ENCODE measurements around the gene PRKG1.

The PRKG1 gene

DNA sequence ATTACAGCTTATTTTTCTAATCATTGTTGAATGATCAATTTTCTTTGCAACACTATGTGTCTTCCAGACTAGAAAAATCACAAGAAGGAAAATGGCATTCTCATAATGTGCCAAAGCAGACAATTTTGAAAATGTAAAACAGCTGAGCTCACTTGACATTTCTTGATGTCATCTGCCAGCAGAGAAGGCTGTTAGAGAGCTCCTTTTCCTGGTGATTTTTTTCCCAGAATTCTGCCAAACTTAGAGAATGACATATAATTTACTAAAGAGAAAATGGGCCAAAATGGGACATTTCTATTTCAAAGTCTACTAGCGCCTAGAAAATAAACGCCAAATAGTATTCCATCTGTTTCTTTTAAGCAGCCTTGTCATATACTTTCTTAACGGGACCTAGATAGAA lies 714.0 kb downstream of the PRKG1 start:
- no peak for DNase-seq

DNA sequence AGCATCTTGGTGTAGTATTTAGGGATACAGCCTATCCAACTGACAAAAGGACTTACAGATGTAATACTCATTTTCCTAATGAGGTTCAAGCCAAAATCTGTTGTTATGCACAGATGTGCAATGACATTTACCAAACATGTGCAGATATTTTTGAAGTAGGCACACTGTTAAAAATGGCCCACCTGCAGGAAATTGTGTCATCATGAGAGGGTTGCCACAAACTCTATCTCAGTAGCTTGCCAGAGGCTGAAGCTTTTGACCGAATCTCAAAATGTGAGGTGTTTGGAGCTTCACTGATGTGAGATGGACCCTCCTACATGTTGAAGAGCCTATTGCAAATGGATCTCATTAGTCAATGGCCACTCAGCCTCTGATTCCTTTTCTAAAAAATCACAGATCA lies 714.8 kb downstream of the PRKG1 start:
- DNase-seq, result no peak

DNA sequence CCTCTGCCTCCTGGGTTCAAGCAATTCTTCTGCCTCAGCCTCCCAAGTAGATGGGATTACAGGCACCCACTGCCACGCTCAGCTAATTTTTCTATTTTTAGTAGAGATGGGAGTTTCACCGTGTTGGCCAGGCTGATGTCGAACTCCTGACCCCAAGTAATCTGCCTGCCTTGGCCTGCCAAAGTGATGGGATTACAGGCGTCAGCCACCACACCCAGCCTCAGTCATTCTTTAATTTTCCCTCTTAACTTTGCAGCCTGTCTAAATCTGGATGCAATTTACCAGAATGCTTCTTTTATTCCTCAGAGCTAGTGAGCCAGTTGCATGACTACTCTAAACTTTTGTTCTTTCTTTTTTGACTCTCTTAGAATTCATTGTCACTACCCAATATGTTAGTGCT lies 715.6 kb downstream of the PRKG1 start:
- no peak for DNase-seq

DNA sequence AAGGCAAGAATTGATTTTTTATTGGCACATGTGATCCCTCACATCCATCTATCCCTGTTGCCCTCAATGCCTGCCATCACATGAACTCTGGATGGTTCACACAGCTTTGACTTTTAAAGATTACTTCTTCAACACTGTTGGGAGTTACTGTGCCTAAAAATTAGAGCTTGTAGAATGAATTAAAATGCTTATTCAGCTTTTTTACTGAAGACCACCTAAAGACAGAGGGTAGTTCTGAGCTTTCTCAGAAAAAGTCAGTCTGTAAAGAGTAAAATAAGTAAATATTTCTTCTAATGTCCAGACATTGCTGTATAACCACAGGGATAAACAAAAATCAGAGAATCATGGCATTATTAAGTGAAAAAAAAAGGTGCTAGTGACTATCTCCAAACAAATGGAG lies 718.4 kb downstream of the PRKG1 start:
- DNase-seq, result no peak

DNA sequence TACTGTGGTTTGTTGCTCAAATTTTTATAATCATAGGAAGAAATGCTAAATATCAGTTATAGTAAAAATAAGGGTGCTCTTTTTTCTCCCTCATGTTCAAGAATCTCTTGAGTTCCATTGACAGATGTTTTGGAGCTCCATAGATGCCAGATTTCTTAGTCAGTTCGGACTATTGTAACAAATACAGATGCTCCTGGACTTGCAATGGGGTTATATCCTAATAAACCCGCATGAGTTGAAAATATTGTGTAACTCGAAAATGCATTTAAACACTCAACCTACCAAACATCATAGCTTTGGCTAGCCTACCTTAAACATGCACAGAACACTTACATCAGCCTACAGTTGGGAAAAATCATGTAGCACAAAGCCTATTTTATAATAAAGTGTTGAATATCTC lies 725.8 kb downstream of the PRKG1 start:
- no peak for DNase-seq

DNA sequence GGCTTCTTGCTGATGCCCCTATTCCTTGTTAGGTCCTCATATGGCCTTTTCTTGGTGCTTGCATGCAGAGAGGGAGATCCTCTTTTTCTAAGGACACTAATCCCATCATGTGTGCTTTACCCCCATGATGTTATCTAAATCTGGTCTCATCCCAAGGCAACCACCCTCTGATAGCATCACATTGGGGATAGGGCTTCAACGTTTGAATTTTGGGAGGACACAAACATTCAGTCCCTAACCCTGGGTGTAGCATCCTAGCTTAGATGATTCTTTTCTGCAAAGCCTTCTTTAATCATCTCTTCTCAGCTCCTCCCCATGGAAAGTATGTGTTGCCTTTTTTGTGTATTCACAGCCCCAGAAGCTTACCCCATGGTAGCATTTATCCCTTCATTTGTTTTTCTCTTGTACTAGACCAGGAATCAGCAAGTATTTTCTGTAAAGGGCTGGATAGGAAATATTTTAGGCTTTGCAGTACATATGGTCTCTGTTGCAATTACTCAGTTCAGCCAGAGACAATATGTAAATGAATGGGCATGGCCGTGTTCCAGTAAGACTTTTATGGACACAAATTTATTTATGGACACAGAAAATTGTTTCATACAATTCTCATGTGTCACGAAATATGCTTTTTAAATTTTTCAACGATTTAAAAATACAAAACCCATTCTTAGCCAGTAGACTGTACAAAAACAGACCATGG lies 726.6 kb downstream of the PRKG1 start:
- DNase-seq, result peak; percentile 9

DNA sequence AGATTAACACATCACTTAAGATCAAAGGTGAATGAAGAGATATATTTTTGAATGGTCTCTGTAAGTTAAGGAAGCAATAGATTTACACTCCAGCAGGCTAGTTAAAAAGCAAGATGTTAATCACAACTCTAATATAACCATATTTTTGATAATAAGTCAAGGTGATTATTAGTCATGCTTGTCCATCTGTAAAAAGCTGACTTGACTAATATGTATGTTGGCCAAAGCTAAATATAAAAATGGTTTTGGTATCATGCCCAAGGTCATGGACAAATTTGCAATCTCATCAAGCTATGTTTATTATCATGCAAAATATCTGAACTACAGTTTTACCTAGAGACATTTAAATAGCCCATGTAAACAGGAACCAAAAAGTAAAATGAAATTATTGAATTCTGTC lies 727.7 kb downstream of the PRKG1 start:
- no peak for DNase-seq

DNA sequence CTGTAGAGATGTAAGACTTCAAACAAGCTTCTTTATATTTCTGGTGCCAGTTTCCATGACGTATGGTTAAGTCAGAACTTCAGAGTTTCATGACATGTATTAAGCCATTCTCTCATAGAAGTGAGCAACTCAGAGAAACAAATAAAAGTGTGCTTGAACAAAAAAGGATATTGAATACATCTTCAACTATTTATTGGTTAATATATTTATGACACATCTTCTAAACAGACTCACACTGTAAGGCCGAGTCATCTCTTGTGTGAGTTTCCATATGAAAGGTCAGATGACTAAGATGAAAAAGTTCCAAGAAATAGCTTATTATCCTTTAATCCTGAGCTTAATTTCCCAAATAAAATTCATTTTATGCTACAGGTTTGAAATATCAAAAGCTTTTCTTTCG lies 730.6 kb downstream of the PRKG1 start:
- peak; percentile 91 for DNase-seq

DNA sequence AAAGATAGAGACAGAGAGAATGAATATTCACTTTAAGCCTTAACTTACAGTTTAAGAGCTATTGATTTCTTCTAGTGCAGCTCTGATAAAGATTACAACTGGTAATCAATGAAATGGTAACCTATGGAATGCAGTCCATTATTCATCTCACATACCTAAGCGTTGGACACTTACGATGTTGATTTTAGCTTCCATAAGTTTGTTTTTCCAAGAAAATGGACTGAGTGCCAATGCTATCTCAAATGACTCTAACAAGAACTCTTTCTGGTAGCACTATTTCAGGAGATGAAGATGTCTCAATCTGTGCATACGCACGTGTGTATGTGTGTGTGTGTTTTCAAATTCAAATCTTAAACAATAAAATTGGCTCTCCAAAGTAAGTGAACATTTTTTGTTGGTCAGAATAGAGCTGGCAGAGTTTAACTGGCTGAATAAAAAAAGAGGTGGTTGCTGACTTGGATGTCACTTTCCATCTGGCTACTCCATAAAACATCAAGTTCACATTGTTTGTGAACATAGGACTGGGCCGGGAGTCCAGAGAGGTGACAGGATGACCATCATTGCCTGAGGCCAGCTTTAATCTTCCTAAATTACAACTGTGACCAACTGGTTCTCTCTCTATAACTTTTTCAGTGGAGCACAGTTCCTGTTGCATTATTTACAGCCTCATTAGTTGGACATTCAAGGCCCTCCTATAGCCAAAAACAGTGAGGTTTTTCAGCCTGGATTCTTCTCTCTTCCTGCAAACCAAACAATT lies 732.0 kb downstream of the PRKG1 start:
- no peak for DNase-seq

DNA sequence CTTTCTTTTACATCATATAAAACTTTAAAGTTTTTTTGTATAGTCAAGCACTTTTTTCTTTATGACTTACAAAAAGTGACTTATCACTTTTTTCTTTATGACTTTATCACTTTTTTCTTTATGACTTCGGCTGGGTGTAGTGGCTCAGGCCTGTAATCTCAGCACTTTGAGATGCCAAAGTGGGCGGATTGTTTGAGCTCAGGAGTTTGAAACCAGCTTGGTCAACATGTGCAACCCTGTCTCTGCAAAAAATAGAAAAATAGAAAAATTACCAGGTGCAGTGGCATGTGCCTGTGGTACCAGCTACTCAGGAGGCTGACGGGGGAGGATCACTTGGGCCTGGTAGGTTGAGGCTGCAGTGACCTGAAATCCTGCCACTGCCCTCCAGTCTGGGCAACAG lies 733.9 kb downstream of the PRKG1 start:
- no peak for DNase-seq

DNA sequence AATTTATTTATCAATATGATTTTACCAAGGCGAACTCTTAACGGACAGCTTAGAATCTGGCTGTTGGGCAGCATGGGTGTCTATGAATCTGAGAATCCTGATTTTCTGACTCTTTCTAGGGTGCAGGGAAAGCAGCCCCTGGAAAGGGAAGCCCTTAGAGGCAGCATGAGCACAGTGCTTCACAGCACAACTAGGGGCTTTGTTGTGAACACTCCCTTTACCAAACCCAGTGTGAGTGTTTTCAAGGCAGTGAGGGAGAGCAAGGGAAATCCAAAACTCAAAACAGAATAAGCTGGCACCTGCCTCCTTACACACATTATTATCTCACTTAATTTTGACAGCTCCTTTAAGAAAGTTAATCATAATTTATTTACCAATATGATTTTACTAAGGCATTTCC lies 741.4 kb downstream of the PRKG1 start:
- DNase-seq, result no peak

DNA sequence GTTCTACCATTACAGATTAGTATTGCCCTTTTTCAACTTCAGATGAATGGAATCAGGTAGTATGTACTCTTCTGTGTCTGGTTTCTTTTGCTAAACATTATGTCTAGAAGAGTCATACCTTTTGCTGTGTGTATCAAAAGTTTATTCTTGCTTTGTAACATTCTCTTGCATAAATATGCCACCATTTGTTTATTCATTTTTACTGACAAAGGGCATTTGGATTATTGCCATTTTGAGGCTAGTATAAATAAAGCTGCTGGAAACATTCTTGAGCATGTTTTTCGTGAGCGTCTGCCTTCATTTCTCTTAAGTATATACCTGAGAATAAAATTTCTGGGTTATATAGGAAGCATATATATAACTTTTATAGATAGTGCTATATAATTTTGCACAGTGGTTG lies 746.8 kb downstream of the PRKG1 start:
- DNase-seq, result no peak

DNA sequence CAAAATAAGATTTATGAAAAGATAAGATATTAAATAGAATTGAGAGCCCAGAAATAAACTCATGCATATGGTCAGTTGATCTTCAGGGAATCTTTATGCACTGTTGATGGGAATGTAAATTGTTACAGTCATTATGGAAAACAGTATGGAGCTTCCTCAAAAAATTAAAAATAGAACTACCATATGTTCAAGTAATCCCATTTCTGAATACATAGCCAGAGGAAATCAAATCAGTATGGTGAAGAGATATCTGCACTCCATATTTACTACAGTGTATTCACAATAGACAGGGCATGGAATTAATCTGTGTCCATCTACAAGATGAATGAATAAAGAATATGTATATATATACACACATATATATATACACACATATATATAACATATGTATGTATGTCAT lies 747.5 kb downstream of the PRKG1 start:
- no peak for DNase-seq

DNA sequence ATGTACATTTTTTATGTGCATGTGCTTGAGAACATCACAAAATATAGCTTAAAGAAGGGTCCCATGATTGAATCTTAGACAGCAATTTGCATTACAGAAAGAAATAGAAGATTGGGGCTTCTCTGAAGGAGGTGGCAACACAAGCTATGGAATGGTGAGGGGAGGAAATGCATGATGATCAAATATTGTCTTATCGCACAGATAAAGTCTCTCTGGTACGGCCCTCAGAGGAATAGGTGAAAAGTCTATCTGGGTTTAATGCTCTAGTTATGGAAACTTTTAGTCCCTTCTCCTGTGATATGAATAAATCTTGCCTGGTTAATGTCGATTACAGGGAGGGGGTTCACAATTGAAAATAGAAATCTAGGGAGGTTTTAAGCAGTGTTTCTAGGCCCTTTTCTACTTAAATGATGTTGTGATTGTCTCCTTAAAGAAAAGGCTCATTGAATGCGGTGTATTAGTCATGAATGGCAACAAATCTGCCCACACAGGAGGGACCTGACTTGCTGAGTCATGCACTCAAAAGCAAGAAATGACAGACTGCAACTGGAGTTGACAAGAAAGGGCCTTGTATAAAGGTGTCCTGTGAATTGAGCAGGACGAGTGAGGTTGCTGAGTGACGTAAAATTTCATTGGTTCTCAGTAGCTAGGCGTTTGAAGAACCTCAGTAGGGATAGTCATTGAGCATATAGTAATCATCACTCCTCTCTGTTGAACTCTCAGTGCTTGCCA lies 758.5 kb downstream of the PRKG1 start:
- DNase-seq, result peak; percentile 52

DNA sequence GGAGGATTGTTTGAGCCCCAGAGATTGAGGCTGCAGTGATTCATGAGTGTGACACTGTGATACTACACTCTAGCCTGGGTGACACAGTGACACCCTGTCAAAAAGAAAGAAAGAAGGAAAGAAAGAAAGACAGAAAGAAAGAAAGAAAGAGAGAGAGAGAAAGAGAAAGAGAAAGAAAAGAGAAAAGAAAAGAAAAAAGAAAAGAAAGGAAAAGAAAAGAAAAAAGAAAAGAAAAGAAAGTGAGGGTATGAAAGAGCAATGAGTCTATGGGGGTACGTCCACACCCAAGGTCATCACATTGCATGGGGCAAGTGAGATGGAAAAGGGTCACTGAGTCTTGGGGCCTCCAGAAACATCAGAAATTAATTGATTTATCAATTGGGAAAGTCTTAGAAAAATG lies 760.3 kb downstream of the PRKG1 start:
- no peak for DNase-seq

DNA sequence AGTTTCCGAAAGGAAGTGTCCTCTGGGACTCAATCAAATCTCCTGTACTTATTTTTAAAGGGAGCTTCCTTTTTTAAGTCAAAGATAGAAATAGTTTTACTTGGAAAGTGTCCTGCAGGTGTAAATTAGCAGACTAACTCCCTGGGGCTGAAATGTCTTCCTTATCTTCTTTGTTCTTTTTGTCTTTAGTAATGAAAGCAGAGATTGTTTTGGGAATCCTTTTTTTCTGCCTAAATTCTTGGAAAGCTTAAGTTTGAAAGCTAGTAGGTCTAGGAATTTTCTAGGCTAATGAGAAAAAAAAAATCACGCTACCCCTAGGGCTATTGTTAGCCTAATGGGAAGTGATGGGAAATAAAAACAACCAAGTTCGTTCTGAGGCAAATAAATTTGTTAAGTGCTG lies 764.2 kb downstream of the PRKG1 start:
- DNase-seq, result no peak

DNA sequence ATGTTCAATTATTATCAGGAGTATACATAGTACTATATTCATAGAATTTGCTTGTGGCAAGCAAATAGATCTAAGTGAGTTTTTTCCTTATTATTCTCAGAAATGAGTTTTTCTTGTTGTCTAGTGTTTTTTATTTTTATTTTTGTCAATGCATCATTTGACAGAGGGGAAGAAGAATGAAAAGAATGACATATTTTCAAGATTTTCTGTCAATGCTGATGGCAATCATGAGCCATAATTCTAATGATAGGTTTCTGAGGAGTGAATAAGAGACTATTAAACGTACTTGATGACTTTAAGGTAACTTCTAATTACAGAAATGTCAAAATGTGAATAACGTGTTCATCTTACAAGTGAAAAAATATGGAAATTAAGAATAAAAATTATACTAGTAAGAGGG lies 769.7 kb downstream of the PRKG1 start:
- DNase-seq, result no peak

DNA sequence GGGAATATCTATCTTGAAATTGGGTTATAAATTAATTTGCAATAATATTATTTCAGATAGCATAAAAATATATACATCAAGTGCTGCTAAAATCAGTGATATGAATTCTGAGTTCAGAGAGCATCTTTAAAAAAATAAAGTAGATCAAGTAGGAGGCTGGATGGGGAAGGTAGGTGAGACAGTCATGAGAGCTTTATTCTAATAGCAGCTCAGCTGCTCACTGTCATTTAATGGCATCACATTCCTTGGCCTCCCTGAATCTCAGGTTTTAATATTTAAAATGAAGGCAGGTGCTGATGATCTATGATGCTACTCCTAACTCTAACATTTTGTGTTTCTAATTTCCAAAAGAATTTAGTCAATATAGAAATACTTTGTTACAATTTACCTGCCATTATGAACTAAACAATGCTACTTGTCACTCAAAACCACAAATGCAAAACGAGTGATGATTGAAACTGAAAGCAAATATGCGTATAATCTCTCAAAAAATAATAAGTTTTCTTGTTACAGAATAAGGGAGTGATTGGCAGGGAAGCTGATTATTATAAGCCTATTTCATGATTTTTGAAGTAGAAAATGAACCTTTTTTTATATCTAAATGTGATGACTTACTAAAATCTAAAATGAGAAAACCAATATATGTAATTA lies 772.7 kb downstream of the PRKG1 start:
- no peak for DNase-seq

DNA sequence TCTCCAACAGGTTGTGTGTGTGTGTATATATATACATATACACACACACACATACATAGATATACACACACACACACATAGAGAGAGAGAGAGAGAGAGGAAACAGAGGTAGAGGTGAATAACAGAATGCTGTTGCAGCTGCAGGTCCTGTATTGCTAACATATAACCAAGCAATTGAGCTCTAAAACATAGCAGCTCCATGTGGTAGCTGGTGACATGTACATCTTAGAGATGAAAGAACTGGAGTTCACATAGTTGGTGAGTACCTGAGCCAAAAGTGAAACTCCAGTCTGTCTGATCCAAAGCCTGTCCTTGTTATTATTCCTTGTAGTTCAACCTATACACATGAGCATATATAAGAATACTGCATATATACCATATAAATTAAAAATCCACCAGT lies 778.0 kb downstream of the PRKG1 start:
- DNase-seq, result no peak

DNA sequence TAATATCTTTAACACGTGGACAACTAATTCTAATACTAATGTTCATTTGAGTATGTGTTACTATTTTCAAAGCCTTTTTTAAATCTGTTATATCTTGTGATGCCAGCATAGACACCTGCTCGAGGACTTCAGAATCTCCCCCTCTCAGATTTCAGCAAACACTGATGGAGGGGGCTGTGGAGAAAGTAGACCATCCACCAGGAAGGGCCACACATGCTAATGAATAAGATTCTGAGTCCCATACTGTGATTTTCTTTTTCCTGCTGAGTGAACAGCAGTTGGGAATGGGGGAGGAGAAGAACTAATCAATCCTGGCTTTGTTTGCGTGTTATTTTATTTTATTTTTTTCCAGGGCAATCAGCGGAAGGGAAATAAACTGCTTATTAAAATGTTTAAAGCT lies 783.0 kb downstream of the PRKG1 start:
- no peak for DNase-seq

DNA sequence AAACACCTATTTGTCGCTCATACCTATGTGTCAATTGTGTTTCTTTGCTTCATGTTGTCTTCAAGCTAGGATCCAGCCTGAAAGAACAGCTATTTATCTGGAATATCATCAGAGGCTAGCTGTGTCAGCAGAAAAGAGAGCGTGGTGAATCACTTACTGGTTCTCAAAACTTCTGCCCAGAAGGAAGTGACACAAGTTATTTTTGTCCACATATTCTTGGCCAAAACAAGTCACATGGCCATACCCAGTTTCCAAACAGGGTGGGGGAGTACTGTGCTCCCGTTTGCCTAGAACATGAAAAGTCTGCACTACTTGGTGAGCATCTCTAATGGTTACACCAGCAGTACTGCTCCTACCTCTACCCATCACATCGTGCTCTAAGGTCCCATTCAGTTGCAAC lies 786.0 kb downstream of the PRKG1 start:
- DNase-seq, result peak; percentile 13

DNA sequence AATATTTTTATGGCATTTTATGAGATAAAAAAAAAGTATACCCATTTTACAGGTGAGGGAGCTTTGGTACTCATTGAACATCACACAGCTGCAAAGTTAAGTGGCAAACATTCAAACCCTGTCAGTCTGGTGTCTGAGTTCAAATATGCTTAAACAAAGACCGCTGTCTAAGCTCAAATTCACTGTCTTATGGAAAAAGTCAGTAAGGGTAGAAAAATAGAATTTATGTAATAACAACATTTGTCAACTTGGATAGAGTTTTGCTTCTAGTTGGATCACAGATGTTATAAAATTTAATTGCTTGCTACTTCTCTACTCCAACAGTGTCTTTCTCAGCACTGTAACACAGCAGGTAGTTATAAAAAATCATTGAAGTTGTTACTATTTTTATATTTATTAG lies 786.8 kb downstream of the PRKG1 start:
- DNase-seq, result no peak

DNA sequence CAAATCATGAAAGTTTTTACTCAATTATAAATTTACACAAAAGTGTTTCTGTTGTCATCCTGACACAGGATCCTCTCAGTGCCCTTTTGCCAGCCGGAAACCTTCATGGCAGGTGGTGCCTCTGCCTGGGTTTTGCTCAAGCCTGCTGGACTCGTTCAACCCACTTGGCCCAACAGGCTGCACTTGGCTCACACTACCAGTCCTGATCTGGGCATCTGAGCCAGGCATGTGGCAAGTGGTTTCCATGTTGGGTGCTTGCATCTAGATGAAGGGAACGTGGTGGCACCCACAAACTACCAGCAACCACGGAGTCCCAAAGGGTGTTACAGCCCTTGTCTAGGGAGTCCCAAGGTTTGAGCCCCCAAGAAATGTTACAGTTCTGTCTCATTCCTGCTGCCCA lies 787.4 kb downstream of the PRKG1 start:
- no peak for DNase-seq

DNA sequence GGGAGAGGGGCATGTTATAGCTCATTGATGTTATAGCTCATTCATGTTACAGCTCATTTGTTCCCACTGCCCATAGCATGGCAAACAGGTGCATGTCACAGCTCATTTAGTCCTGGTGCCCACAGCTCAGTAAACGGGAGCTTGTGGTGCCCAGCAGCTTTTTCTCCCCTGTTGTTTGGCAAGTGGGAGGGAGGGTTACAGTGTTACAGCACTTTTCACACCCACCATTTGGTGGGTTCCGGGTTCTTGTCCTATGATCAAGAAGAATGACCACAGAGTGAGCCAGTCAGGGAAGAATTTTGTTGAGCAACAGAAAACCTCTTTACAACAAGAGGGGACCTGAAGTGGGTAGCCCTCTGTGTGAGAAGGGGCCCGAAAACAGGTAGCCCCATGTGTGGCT lies 787.9 kb downstream of the PRKG1 start:
- no peak for DNase-seq
